Parathyroid adenoma (tissue), 2 donors: ENCODE results near the gene BUD13.

Source experiments
- H2AFZ ChIP-seq: fragments of 300-600 bp; sonication (generic); one replicate; pipeline ENCODE4 v1.7.0; 2017; ENCODE audit warnings: antibody characterized with exemption, mild to moderate bottlenecking
- H3K27ac ChIP-seq: fragments of 300-600 bp; sonication (generic); one replicate; pipeline ENCODE4 v1.7.0; 2017
- H3K27me3 ChIP-seq: fragments of 300-600 bp; sonication (generic); one replicate; pipeline ENCODE4 v1.7.0; 2017; ENCODE audit warnings: low read length; ENCODE audit not compliant: control insufficient read depth, insufficient read depth
- H3K36me3 ChIP-seq: fragments of 300-600 bp; sonication (generic); one replicate; pipeline ENCODE4 v1.7.0; 2017; ENCODE audit warnings: low read length; ENCODE audit not compliant: control insufficient read depth, insufficient read depth
- H3K4me1 ChIP-seq: fragments of 300-600 bp; sonication (generic); one replicate; pipeline ENCODE4 v1.7.0; 2017; ENCODE audit warnings: control low read depth
- H3K4me2 ChIP-seq: fragments of 300-600 bp; sonication (generic); one replicate; pipeline ENCODE4 v1.7.0; 2017; ENCODE audit warnings: low read length
- H3K4me3 ChIP-seq: fragments of 300-600 bp; sonication (generic); one replicate; pipeline ENCODE4 v1.7.0; 2017; ENCODE audit warnings: low read depth, low read length
- H3K79me2 ChIP-seq: fragments of 300-600 bp; sonication (generic); one replicate; pipeline ENCODE4 v1.7.0; 2017; ENCODE audit warnings: control low read depth
- H3K9ac ChIP-seq: fragments of 300-600 bp; sonication (generic); one replicate; pipeline ENCODE4 v1.7.0; 2017; ENCODE audit warnings: mild to moderate bottlenecking
- H3K9me3 ChIP-seq: fragments of 300-600 bp; sonication (generic); one replicate; pipeline ENCODE4 v1.7.0; 2017; ENCODE audit warnings: low read length; ENCODE audit not compliant: control insufficient read depth
- CTCF ChIP-seq: fragments of 300-600 bp; sonication (generic); IDR thresholded peaks from one replicate; pipeline ENCODE4 v1.7.0; 2017; ENCODE audit warnings: antibody characterized with exemption, mild to moderate bottlenecking
- donor health status: primary hyperparathyroidism.

BUD13 gene

GRCh38 chr11:116772443-116773202 is at the start of gene BUD13:
Gene BUD13 (minus strand): TSS chr11:116772987. CDS start chr11:116772964, 23 bp downstream.
- Histone ChIP-seq H3K9me3 (no peaks in the 10 kb centered on the region), H3K36me3 (no peaks in the 10 kb centered on the region), H2AFZ (peak within 1 kb of the TSS; percentile 95), H3K4me2 (peak within 1 kb of the TSS; percentile 81), H3K27ac (peak within 1 kb of the TSS; percentile 84), H3K4me3 (peak within 1 kb of the TSS; percentile 69), H3K9ac (peak within 1 kb of the TSS; percentile 35), H3K4me1 (no peaks in the 10 kb centered on the region), H3K79me2 (peaks cover 7% of the 10 kb centered on the region), H3K27me3 (no peaks in the 10 kb centered on the region)
- no peak for TF ChIP-seq CTCF

- Histone ChIP-seq H3K4me3 (no peak overlapping the region), H3K27me3 (no peaks in the 10 kb centered on the region), H3K27ac (no peak overlapping the region), H3K9me3 (no peaks in the 10 kb centered on the region), H3K79me2 (no peaks in the 10 kb centered on the region), H3K36me3 (no peaks in the 10 kb centered on the region), H3K4me1 (no peaks in the 10 kb centered on the region), H2AFZ (no peak overlapping the region), H3K9ac (no peak overlapping the region), H3K4me2 (no peak overlapping the region)
- no peak for TF ChIP-seq CTCF
These were observed 49.8 kb upstream of the BUD13 start for GRCh38 chr11:116822575-116822974.

- Histone ChIP-seq H3K9ac (no peak overlapping the region), H3K4me1 (no peaks in the 10 kb centered on the region), H3K79me2 (no peaks in the 10 kb centered on the region), H3K27me3 (no peaks in the 10 kb centered on the region), H2AFZ (no peak overlapping the region), H3K36me3 (no peaks in the 10 kb centered on the region), H3K9me3 (no peaks in the 10 kb centered on the region), H3K4me2 (no peak overlapping the region), H3K4me3 (no peak overlapping the region), H3K27ac (no peak overlapping the region)
- no peak for TF ChIP-seq CTCF
These were observed 48.5 kb upstream of the BUD13 start for GRCh38 chr11:116821050-116821918.

GRCh38 chr11:116819049-116819448 is 46.3 kb upstream of the BUD13 start:
- H3K27ac ChIP-seq = no peak overlapping the region
- no peak overlapping the region for H3K4me2 ChIP-seq
- no peak overlapping the region for H3K9ac ChIP-seq
- no peak for TF ChIP-seq CTCF
- H2AFZ ChIP-seq = no peak overlapping the region
- no peaks in the 10 kb centered on the region for H3K36me3 ChIP-seq
- H3K4me3 ChIP-seq = no peak overlapping the region
- H3K27me3 ChIP-seq = no peaks in the 10 kb centered on the region
- no peaks in the 10 kb centered on the region for H3K79me2 ChIP-seq
- H3K4me1 ChIP-seq = no peaks in the 10 kb centered on the region
- H3K9me3 ChIP-seq = no peaks in the 10 kb centered on the region
